Panc1 (cell line): ENCODE data around the gene C3orf80.

Source experiments
- CTCF ChIP-seq: fragments of 450-650 bp; IDR thresholded peaks from 2 replicates; pipeline ENCODE4 v1.5.1; 2017; ENCODE audit warnings: mild to moderate bottlenecking
- POLR2AphosphoS5 ChIP-seq: IDR thresholded peaks from 2 replicates; pipeline ENCODE4 v1.6.1; 2012; ENCODE audit warnings: mild to moderate bottlenecking, low read depth, low read length, moderate library complexity
- SIN3A ChIP-seq: IDR thresholded peaks from 2 replicates; pipeline ENCODE4 v1.6.1; 2012; ENCODE audit warnings: low read depth, mild to moderate bottlenecking, low read length, moderate library complexity, borderline replicate concordance; ENCODE audit not compliant: insufficient read depth
- TCF7L2 ChIP-seq: IDR thresholded peaks from 2 replicates; pipeline ENCODE4 v1.6.1; 2011; ENCODE audit warnings: mild to moderate bottlenecking, low read depth, low read length, inconsistent platforms

- TF ChIP-seq SIN3A: no peak
- no peak for TF ChIP-seq CTCF
- no peak for TF ChIP-seq TCF7L2
- TF ChIP-seq POLR2AphosphoS5: no peak
These were observed 28.1 kb downstream of the C3orf80 start for GRCh38 chr3:160253298-160253697.
